Activated T-cell treated with anti-CD3 and anti-CD28 coated beads for 24 hours (primary cell): ENCODE measurements around the gene MAN2A1.
"Not testable (repeated sequence)": the region's sequence is repeated elsewhere in the genome, so short reads cannot be mapped to it uniquely, and the experiment has no call there.

ENCODE experiments used
- DNase-seq: peaks from one replicate; pipeline ENCODE4 v3.0.0-alpha.2; 2020; ENCODE audit warnings: low read depth

MAN2A1 gene

DNA sequence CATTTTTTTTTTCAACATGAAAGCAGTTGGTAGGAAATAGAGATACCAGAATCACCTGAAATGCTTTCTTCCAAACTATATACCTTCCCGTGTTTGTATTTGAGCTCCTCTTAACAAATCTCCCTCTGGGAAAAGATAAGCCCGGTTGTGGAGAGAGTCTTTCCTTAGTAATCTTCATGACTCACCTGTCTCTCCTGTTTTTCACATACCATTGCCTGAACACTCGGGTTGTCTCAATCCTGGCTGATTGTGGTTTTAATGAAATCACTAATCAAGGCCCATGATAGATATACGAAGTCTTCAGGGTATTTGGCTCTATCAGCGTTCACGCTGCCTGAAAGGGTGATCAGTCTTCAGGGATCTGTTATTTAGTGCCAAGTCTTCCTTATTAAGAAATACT lies 136.7 kb downstream of the MAN2A1 start:
- DNase-seq = no peak

DNA sequence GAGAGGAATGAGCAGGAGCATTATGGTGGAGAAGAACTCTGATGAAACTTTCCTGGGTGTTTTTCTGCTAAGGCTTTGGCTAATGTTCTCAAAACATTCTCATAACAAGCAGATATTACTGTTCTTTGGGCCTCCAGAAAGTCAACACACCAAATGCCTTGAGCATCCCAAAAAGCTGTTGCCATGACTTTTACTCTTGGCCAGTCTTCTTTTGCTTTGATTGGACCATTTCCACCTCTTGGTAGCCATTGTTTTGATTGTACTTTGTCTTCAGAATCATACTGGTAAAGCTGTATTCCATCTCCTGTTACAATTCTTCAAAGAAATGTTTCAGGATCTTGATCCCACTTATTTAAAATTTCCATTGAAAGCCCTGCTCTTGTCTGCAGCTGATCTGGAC lies 139.6 kb downstream of the MAN2A1 start:
- DNase-seq = no peak

DNA sequence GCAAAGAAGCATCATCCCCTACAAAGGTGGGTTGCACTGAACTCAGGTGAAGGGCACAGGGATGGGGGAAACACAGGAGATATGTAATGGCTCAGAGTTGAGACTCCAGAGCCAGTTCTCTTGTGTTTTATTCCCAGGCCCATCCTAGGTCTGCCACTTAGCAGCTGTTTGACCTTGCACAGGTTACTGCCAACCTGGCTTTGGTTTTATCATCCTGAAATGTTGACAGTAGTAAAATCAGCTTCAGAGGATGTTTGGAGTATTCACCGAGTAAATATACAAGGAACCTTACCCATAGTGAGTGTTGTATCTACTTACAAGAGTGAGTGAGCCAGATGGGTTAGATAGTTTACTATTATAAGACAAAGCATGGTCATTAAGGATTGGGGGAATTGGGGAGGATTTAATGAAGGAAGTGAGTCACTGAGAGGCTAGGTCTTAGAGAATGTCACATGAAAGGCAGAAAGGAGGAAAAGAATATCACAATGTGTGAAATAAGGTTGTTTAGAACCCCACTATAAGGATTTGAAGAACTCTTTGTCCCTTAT lies 141.3 kb downstream of the MAN2A1 start:
- DNase-seq = no peak

DNA sequence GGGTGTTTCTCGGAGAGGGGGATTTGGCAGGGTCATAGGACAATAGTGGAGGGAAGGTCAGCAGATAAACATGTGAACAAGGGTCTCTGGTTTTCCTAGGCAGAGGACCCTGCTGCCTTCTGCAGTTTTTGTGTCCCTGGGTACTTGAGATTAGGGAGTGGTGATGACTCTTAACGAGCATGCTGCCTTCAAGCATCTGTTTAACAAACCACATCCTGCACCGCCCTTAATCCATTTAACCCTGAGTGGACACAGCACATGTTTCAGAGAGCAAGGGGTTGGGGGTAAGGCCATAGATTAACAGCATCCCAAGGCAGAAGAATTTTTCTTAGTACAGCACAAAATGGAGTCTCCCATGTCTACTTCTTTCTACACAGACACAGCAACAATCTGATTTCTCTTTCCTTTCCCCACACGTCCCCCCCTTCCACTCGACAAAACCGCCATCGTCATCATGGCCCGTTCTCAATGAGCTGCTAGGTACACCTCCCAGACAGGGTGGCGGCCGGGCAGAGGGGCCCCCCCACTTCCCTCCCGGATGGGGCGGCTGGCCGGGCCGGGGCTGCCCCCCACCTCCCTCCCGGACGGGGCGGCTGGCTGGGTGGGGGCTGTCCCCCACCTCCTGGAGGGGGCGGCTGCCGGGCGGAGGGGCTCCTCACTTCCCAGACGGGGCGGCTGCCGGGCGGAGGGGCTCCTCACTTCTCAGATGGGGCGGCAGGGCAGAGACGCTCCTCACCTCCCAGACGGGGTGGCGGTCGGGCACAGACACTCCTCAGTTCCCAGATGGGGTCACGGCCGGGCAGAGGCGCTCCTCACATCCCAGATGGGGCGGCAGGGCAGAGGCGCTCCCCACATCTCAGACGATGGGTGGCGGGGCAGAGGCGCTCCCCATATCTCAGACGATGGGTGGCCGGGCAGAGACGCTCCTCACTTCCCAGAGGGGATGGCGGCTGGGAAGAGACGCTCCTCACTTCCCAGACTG lies 142.8 kb downstream of the MAN2A1 start:
- not testable (repeated sequence) for DNase-seq

DNA sequence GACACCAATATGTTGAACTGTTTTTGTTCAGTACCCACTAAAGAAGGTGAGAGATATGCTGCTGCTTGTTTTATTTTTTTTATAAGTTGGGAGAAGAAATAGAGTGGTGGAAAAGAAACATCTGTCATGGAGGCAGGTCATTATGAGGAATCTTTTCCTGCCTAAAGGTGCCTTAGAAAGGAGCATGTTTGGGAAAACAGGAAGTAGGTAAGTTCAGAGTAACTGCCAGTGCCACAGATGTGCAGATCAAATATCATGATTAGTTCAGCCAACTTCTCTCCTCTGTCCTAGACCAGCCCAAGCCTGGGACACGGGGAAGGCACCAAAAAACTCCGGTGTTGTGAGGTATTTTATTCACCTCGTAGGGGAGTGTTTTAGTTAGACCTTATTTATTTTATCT lies 144.2 kb downstream of the MAN2A1 start:
- no peak for DNase-seq

DNA sequence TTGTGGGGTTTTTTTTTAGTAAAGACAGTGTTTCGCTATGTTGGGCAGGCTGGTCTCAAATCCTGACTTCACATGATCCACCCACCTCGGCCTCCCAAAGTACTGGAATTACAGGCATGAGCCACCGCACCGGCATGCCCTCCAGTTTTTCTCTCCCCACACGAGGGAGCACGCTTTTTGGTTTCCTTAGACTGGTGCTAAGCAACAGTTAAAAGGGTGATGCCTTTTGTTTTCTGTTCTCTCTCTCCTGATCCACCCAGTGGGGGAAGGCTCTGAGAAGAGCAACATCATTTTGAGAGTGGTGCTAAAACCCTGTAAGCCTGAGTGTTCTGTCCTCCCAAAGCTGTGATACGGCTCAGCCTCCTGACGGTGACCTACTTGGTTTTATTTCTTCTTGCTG lies 146.6 kb downstream of the MAN2A1 start:
- DNase-seq = no peak

DNA sequence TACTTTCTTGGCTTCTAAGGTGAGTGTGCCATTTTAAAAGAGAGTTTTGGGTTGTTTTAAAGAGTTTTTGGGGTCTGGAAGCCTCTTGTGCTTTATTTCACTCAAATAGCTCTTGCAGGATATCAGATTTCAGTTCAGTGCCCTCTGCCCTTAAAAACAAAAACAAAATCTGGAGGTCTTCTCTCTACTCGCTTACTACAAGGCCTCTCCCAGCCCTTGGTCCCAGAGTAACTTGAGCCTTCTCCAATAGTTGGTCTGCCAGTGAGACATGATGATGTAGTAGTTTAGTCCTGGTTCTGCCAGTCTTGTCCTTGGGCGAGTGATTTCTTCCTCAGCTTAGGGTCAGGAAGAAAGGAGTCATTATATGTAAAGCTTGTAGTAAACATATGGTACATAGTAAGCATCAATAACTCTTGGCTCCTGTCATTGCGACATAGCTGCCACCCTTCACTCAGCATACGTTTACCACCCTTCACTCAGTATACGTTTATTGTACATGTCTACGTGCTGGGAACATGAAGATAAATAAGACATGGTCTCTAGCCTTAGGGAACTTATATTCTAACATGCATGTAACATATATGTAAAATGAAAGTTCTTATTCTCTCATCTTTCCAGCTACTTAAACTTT lies 147.6 kb downstream of the MAN2A1 start:
- DNase-seq = no peak

DNA sequence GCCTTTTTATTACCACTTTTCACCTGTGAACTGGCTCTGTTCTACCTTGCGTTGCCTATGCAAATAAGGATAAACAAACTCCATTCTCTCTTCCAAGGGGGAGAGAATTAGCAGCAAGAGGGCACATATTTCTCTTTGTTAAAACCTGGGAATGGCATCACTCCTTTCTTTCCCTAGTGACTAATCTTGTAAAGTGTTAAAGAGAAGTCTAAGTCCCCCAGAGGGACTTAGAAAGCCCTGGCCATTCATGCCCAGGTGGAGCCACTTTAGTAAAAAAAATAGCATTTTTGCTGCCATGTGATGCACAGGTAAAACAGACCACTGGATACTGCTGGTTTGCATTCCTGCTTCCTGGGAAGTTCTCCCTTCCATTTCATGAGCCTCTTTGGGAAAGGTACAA lies 148.4 kb downstream of the MAN2A1 start:
- no peak for DNase-seq

DNA sequence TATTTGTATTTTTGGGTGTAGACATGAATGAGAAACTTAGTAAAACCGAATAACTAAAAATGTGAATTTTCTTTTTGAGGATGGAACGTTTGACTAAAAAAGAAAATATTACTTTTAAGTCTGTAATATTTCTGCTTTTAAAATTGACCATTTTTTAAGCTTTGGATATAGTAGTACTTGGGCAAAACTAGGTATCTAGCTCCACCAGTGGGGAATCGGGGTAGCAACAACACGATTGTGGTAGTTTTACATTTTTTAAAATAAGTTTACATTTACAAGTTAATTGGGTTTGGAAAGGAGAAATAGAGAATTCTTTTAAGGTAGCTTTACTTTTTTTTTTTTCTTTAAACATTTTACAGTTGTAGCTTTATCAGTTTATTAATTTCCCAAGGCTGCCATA lies 154.4 kb downstream of the MAN2A1 start:
- DNase-seq = no peak

DNA sequence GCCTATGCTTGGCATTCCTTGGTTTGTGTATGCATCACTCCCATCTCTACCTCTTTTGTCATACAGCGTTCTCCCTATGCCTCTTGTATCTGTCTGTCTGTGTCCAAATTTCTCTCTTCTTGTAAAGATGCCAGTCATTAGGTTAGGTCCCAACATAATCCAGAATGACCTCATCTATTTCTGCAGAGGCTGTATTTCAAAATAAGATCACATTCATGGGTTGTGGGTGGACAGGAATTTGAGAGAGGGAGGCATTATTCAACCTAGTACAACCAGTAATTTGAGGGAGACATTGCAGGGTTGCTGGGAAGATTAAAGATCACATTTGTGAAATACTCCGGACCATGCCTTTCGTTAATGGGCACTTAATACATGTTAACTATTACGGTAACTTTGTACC lies 155.0 kb downstream of the MAN2A1 start:
- no peak for DNase-seq

DNA sequence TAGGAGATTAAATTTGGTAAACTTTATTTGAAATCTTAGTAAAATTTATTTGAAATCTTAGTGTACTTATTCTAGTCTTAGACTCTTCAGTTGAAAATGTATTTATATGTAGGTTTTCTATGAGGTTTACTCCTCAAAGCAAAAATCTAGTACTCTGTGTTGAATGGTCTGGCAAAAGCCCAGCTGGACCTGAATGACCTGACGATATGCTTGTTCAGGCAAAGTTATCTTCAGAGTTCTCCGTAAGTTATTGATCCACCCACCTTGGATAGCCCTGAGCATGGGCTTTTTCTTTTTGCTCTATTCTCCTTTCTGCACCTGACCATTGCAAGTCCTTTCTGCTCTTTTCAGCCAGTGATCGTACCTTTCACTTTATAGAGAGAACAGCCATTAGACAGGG lies 158.4 kb downstream of the MAN2A1 start:
- DNase-seq = no peak

DNA sequence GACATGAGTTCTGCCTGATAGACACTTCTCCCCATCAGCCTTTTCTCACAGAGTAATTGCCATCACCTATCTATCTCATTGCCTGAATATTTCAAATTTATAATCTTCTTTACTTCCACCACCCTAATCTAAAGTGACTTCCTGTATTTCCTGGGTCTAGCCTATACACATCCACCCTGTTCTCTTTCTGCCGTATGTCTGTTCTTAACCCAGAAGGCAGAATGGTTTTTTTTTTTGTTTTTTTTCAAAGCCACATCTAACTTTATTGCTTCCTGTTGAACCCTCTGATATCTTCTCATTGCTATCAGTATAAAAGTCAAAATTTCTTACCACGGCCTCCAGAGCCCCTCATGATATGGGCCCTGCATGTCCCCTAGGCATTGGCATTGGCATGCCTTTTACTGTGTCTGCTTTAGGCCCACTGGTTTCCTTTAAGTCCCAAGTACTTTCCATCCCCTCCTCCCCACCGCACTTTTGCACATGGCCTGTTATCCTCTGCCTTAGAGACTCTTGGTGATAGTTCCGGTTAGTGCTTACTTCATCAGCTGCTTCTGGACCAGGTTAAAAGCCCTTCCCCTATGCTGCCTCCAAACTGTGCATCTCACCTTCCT lies 159.9 kb downstream of the MAN2A1 start:
- DNase-seq = no peak

DNA sequence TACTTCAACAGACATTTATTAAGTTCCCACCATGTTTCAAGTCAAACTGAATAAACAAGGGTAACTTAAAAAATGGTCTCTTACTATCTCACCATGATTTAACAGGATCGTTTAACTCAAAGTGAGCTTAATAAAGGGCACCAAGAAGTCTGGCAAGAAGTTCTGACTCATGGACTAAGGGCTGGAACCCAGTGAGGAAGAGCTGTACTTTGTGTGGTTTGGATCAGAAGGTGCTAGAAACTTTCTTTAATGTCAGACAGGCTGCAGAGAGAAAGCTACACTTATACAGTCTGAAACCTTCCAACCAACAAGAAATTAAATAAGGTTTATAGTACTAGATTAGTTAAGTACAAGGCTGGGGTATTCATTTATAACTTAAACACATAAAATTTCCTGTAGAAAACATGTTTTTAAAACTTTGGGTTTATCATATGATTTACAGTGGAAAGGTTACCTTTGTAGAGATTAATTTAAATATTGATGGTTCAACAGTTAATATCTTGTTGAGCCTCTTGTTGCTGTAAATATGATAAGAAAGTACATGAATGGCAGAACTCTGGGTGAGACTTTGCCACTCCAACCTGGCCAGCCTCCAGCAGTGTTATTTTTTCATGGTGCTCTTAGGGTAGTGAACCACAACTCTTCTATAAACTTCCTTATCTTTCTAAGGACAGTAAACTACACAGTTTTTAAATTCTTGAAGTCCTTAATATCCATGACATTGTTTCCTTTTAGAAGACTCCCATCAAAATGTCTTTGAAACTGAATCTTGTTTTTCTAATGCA lies 162.8 kb downstream of the MAN2A1 start:
- no peak for DNase-seq

DNA sequence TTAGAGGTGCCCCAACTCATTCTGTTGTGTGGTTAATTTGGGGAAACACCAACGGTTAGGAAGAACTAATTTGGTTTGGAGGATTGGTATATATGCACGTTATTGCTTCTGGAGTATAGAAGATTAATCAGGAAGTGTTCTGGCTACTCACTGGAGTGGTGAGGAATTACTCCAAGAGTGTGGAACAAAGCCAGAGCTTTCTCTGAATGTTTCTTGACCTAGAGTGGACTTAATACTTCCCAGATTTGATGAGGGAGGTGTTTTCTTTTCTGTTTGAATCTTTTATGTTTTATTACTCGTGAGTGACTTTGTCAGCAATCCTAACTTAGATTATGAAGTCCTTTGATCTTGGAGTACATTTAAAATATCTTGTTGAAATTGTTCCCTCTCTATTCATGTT lies 163.7 kb downstream of the MAN2A1 start:
- DNase-seq = no peak

DNA sequence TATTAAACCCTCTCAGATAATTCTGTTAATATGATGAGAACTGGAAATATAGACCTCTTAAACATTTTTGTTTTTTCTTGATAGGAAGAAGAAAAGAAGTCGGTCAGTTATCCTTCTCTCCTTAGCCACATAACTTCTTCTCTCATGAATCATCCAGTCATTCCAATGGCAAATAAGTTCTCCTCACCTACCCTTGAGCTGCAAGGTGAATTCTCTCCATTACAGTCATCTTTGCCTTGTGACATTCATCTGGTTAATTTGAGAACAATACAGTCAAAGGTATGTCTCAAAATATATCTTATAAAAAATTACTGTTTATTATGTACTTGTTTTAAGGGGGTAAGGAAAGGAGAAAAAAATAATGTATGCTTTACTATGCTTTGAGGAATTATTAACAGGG lies 165.3 kb downstream of the MAN2A1 start:
- no peak for DNase-seq

DNA sequence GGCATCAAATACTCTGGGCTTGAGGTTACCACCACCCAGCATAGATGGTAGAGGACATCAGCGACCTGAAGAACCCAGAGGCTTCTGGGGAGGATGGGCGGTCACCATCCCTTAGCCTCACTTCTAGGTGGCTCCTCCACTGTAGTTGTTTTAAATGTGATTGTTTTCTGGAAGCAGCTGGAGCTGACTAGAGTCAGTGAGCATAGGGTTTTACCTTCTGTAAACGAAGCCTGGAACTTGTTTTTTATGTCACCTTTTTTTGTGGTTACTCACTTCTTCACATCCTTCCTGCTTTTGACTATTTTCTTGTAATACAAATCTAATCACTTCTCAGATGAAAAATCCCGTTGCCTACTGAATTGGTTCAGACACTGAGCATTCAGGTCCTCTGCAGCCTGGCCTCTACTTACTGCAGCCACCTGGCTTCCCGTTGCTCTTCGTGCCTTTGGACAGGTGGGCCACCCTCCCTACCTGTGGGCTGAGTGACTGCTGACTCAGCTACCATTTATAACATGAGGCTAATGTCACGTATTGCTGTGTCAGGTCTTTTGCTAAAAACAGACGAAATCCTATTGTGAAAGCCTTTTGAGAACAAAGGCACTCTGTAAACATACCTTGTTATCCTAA lies 167.8 kb downstream of the MAN2A1 start:
- no peak for DNase-seq

DNA sequence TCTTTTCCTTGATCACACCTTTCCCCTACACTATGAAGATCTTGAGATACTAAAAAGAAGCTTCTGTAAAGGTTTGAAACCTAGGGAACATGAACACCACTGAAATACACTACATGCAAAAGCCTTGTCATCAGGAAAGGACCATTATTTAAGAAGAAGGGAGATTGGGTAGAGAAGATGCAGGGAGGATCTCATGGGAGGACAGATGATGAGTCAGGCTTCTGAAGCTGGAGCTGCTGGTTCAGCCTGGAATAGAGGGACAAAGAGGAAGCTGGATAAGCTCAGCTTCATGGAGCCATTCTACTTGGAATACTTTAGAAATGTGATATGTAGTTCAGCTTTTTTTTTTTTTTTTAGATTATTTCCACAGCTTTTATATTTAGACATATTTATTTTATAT lies 169.8 kb downstream of the MAN2A1 start:
- no peak for DNase-seq

DNA sequence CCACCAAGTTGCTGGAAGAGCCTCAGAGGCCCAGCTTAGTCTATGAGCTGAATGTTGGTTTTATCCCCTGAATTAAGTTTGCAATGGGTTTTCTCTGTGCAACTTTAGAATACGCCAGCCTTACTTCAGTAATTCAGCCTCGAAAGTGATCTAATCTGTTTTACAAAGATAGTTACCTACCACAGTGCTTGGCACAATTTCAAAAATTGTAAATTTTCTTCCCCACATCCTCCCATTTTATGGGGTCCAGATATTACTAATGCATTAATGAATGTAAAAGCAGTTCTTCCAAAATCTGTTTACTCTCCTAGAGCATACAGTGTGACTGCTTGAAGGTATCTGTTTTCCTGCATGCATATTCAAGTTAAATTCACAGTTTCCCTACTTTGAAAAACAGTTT lies 172.6 kb downstream of the MAN2A1 start:
- no peak for DNase-seq

DNA sequence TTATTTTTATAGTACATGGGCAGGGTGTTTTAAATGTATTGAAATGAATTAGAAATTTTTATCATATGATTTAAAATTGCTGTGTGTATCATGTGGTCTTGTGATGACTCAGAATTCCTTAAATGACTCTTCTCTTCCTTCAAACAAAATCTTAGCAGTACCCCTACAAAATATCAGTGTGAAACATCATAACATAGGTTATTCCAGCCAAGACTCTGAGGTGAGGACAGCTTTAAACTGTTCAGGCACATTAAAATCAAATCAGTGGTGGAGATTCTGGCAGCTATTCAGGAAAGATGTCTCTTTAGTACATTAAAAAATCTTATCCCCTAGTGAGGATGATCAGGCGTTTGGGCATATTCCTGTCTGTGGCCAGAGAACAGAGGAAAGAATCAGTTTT lies 174.0 kb downstream of the MAN2A1 start:
- no peak for DNase-seq

DNA sequence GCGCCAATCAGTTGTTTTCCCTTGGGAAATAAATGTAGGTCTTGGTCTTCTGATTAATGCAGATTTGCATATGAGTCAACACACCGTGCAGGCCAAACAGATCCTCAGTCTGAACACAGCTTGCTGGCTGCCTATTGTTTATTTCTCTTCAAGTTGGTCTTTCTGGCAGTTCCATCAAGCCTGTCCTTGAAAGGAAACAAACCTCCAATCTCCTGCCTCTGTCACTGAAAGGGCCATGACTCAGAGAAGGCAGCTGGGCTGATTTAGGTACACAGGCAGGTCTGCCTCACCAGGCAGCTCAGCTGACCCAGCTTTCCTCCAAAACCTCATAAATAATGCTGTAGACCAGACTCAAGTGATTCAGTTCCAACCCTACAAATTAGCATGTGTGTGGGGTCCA lies 175.9 kb downstream of the MAN2A1 start:
- DNase-seq = no peak

DNA sequence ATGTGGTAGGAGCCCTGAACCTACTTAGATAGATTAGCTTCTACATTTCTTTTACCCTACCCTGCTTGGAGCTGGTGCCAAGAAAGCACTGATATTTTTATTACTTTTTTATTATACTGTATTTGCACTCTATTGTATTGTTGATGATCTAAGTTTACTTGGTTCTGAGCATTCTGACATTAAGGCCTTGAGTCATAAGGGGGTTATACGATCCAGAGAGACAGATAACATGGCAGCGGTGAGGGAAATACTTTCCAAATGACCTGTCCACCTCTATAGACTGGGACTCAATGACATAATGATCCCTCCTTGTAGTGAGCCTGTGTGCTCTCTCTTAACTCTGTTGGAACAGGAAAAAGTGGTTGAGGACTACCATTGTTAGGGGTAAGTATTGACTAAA lies 176.3 kb downstream of the MAN2A1 start:
- DNase-seq = no peak

DNA sequence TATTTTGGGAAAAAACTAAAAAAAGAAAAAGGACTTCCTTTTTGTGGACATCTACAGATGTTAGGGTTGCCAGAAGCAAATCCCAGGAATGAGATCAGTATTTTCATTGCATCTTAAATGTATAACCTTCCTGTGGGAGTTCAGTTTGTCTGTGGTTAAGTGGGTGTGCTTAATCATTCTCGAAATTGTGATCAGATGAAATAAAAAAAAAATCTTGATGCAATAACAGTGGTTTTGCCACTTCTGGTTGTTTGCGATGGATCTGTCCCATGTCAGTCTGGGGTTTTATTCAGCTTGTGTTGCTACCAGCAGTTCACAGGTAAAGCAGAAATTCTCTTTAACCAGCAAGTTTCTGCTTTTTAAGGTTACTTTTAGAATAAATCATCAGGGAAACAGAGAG lies 179.0 kb downstream of the MAN2A1 start:
- no peak for DNase-seq
